ENCODE measurements around the gene KCNAB2.

The KCNAB2 gene

DNA sequence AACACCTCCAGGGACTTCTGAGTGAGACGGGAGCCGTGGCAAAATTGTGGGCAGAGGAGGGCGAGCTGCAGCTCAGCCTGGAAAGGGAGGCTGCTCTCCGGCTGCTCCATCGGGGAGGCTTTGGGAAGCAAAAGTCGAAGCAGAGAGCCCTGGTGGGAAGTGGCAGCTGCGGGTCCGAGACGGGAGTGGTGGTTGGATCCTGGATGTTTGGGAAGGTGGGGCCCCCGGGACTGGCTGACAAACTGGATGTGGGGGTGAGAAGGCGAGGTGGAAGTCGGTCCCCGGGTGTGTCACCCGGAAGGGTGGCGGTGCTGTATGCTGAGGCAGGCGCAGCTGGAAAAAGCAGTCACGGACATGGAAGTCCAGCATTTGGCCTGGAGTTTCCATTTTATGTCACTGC is 52.1 kb downstream of the KCNAB2 start:
- DNase-seq (ENCODE audit: low read depth), result no peak

GRCh38 chr1:6098303-6099215 is 52.9 kb downstream of the KCNAB2 start:
- DNase-seq (ENCODE audit: low read depth), result no peak

DNA sequence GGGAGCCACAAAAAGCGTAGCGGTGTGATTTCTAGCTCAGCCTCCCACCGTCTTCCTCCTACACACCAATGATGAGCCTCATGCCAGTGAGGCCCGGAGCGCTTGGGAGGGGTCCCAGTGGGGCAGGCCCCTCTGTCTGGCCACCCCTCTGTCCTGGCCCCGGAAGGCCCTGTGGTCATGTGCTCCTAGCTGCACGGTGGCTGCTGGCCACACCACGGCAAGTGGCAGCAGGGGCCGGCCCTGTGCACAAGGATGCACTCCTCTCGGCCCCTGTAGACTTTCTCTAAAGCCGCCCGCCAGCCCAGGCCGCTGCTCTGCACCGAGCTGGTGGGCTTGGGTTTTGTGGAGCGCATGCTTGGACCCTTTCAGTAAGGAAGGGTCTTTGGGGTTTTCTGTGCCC is 53.6 kb downstream of the KCNAB2 start:
- no peak for DNase-seq (ENCODE audit: low read depth)

GRCh38 chr1:6099787-6100765 is 54.4 kb downstream of the KCNAB2 start:
- DNase-seq (ENCODE audit: low read depth), result no peak

DNA sequence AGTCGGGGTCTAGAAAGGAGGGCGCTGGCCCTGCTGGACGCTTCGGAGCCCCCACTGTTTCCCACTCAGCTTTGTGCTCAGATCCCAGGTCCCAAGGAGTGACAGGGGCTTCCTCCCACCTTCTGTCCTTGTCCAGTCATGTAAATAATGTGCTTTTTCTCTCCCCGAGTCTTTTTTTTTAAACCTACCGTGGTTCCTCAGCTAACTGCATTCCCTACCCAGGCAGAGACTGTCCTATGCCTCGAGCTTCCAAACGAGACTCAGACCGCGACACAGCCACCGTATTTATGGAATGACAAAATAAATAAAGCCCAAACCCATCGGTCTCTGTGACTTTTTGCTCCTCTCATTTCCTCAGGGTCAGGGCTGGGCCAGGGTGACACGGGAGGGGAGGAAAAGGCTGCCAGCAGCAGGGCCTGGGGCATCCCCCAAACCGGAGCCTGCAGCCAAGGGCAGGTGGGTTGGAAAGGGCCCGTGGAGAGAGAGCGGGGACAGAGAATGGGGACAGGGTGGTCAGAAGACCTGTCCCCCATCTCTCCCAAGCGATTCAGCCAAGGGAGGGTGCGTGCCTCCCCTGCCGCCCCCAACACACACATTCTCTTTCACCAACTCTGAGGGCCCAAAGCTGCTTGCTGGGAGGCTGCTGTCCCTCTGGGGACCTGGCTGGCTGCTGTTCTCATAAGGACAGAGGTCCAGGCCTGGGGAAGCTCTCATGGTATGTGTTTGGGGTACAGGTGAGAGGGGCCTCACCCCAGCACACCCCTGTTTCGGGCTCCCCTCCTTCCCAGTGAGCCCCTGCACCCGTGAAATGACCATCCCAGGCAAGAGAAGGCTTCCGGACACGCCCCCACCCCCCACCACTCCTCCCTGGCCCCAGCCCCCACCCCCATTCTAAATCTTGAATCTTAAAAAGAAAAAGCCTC is 55.4 kb downstream of the KCNAB2 start:
- DNase-seq (ENCODE audit: low read depth), result no peak

DNA sequence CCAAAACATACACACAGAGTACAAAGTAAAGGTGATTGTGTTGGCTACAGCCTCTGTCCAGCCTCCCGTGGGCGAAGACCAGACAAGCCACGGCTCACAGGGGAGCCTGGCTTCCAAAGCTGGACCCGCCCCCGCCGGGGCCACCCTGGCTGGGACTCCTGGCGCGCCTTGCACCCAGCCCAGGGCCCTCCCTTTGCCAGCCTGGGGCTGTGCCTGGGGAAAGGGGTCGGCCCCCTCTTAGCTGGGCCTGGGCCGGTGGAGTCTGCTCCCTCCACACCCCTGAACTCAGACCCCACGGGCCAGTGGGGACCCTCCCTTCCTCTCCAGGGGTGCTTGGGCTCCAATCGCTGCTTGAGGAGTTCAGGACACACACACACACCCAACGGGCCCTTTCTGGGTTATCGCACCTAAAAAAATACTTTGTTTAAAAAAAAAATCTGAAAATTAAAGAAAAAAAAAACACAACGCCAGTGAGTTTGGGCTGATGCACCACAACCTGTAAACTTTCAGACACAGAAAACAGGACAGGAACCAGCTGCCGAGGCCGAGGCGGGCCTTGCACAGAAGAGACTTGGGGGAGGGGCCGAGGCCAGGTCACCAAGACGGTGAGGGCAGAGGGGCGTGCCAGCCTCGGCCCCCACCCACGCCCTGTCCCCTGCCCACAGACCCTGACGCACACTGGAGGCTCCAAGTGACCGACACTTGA is 56.3 kb downstream of the KCNAB2 start:
- no peak for DNase-seq (ENCODE audit: low read depth)

- no peak for DNase-seq (ENCODE audit: low read depth)
These were observed 56.8 kb downstream of the KCNAB2 start for GRCh38 chr1:6102532-6102845.

GRCh38 chr1:6103111-6103853 is 57.6 kb downstream of the KCNAB2 start:
- no peak for DNase-seq (ENCODE audit: low read depth)

DNA sequence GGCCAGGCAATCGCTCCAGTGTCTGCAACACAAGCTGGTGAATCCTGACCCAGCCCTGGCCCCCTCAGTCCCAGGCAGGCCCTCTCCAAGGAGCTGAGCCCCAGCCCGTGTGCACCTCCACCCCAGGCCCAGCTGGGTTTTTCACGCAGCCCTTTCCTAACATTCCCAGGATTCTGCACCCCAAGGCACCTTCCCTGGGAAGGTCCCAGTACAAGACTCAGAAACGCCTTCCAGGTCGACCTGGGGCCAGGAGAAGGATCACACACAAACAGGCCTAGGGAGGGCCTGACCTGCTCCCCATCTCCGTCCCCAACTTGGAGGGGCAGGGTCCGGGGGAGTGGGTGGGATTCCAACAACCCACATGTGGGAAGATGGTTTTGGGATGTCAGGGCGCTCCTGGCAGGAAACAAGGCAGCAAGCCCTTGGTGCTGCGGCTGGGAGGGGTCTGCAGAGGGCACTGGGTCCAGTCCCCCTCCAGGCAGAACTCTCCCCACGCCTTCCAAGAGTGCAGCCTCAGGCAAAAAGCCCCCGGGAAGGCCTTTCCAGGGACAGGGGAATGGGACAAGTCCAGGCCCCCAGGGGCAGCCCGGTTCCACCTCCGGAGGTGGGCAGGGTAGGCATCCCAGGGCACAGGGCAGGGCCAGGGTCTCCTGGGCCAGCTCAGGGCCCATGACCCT is 58.3 kb downstream of the KCNAB2 start:
- DNase-seq (ENCODE audit: low read depth), result no peak

DNA sequence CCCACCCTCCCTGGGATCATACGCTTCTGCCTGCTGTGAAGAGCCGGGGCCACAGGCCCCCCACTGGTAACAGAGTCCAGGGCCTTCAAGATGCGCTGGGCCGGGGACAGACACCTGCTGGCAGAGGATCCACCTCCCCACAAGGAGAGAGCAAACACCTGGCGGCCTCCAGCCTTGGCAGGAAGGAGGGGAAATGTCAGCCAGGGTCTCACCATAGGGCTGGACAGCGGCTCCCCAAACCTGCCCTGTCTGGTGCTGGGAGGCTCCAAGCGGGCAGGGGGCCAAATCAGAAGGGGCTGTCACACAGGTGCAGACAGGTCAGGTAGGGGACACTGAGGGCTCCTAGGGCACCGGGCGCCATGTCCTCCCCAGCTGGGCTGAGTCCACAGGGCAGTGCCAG is 58.9 kb downstream of the KCNAB2 start:
- DNase-seq (ENCODE audit: low read depth), result no peak

GRCh38 chr1:6105218-6105679 is 59.6 kb downstream of the KCNAB2 start:
- no peak for DNase-seq (ENCODE audit: low read depth)

GRCh38 chr1:6105763-6106162 is 60.1 kb downstream of the KCNAB2 start:
- DNase-seq (ENCODE audit: low read depth), result no peak

GRCh38 chr1:6106321-6106731 is 60.6 kb downstream of the KCNAB2 start:
- no peak for DNase-seq (ENCODE audit: low read depth)

- DNase-seq (ENCODE audit: low read depth), result no peak
These were observed 61.3 kb downstream of the KCNAB2 start for GRCh38 chr1:6106977-6107376.

DNA sequence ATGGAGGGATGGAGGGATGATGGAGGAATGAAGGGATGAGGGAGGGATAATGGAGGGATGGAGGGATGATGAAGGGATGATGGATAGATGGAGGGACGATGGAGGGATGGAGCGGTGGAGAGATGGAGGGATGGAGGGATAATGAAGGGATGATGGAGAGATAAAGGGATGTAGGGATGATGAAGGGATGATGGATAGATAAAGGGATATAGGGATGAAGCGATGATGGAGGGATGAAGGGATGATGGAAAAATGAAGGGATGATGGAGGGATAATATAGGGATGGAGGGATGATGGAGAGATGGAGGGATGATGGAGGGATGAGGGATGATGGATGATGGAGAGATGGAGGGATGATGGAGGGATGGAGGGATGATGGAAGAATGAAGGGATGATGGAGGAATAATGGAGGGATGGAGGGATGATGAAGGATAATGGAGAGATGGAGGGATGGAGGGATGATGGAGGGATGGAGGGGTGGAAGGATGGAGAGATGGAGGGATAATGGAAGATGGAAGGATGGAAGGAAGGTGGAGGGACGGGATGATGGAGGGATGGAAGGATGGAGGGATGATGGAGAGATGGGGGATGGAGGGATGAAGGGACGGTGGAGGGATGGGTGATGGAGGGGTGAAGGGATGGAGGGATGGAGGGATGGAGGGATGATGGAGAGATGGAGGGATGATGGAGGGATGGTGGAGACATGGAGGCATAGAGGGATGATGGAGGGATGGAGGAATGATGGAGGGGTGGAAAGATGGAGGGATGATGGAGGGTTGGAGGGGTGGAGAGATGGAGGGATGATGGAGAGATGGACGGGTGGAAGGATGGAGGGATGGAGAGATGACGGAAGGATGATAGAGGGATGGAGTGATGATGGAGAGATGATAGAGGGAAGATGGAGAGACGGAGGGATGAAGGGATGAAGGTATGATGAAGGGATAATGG is 62.0 kb downstream of the KCNAB2 start:
- no peak for DNase-seq (ENCODE audit: low read depth)

GRCh38 chr1:6108476-6108875 is 62.8 kb downstream of the KCNAB2 start:
- DNase-seq (ENCODE audit: low read depth), result no peak

DNA sequence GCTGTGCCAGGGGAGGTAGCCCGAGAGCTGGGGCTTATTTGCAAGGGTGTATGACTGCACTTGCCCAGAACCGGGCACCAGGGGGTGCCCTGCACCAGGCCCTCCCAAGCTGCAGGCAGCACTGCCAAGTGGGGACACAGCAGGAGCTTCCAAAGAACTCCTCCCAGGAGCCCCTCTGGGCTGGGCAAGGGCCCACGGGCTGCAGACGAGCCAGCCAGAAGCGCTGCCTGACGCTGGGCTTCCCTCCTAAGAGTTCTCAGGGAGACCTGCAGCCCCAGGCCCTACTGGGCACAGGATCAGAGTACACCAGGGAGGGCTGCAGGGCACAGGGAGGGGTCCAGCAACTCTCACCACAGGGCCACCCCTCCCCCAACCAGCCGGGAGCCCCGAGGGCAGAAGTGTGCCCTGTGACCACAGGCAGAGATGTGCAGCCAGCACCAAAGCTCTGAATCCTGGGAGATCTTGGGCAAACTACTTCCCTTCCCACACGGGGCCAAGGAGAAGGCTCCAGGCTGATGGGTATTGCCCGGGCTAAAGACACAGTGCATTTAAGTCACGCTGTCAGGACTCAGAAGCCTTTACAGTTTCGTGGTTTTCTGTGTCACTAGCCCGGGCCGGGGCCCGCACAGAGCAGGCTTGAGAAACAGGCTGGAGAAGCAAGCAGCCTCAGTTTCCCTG is 63.4 kb downstream of the KCNAB2 start:
- no peak for DNase-seq (ENCODE audit: low read depth)

DNA sequence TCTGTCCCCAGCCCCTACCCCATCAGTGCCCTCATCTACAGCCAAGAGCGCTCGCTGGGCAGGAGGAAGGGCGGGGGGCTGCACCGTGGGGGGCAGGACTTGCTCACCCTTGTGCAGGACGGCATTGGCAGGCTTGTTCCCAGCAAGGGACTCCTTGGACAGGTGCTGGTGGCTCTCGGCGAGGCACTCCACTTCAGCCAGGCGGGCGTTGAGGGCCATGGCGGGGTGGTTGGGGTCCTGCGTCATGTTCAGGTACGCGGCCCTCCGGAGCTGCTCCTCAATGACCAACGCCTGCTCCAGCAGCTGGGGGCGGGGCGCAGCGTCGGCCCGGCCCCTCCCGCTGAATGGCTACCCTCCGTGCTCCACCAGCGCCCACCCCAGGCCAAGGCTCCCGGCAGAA is 64.0 kb downstream of the KCNAB2 start:
- no peak for DNase-seq (ENCODE audit: low read depth)
